Ishikawa (cell line): Measurements from ENCODE around the gene CRB1.

Experiments
- CEBPB ChIP-seq: IDR thresholded peaks from 2 replicates; pipeline ENCODE4 v1.6.1; 2012
- CREB1 ChIP-seq: IDR thresholded peaks from 2 replicates; pipeline ENCODE4 v1.6.1; 2012; ENCODE audit warnings: low read depth
- EGR1 ChIP-seq: IDR thresholded peaks from 2 replicates; pipeline ENCODE4 v1.6.1; 2012
- FOXM1 ChIP-seq: IDR thresholded peaks from 2 replicates; pipeline ENCODE4 v1.6.1; 2012; ENCODE audit warnings: low read depth, borderline replicate concordance
- RAD21 ChIP-seq: IDR thresholded peaks from 2 replicates; pipeline ENCODE4 v1.6.1; 2012; ENCODE audit warnings: low read depth
- REST ChIP-seq: IDR thresholded peaks from 2 replicates; pipeline ENCODE4 v1.6.1; 2012; ENCODE audit warnings: low read depth, mild to moderate bottlenecking
- TAF1 ChIP-seq: IDR thresholded peaks from 2 replicates; pipeline ENCODE4 v1.6.1; 2012; ENCODE audit warnings: low read depth, mild to moderate bottlenecking
- TEAD4 ChIP-seq: IDR thresholded peaks from 2 replicates; pipeline ENCODE4 v1.6.1; 2012
- USF1 ChIP-seq: IDR thresholded peaks from 2 replicates; pipeline ENCODE4 v1.6.1; 2012
- ZBTB7A ChIP-seq: IDR thresholded peaks from 2 replicates; pipeline ENCODE4 v1.6.1; 2012; ENCODE audit warnings: low read depth
- TF ChIP-seq, protein P1 (sequence below): IDR thresholded peaks from 2 replicates; pipeline ENCODE4 v1.6.1; 2012

DNA sequence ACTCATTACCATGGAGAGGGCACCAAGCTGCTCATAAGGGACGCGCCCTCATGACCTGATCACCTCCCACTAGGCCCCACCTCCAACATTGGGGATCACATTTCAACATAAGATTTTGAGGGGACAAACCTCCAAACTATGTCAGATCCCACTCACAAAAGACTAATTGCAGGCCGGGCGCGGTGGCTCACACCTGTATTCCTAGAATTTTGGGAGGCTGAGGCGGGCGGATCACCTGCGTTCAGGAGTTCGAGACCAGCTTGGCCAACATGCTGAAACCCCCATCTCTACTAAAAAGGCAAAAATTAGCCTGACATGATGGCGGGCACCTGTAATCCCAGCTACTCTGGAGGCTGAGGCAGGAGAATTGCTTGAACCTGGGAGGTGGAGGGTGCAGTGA, 228.7 kb downstream of the CRB1 start:
- no peak for TF ChIP-seq RAD21
- TF ChIP-seq EGR1 = no peak
- TF ChIP-seq REST = no peak
- no peak for TF ChIP-seq CEBPB
- TF ChIP-seq TAF1 = no peak
- TF ChIP-seq USF1 = no peak
- TF ChIP-seq CREB1 = no peak
- TF ChIP-seq ZBTB7A = no peak
- no peak for TF ChIP-seq FOXM1
- TF ChIP-seq TEAD4 = no peak
- TF ChIP-seq, protein P1, sequence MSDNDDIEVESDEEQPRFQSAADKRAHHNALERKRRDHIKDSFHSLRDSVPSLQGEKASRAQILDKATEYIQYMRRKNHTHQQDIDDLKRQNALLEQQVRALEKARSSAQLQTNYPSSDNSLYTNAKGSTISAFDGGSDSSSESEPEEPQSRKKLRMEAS = no peak
